Mesodermal cell (in vitro differentiated cells): ENCODE results near the gene MAML3.

Experiments
- H3K27ac ChIP-seq: 2 replicates; pipeline ENCODE4 v1.7.0; 2013; ENCODE audit warnings: mild to moderate bottlenecking, low read depth, low read length, moderate library complexity; ENCODE audit not compliant: severe bottlenecking
- H3K36me3 ChIP-seq: 2 replicates; pipeline ENCODE4 v1.7.1; 2013; ENCODE audit warnings: mild to moderate bottlenecking, low read length, moderate library complexity; ENCODE audit not compliant: control insufficient read depth, insufficient read depth
- H3K4me1 ChIP-seq: one replicate; pipeline ENCODE4 v1.7.1; 2013; ENCODE audit warnings: mild to moderate bottlenecking, low read length; ENCODE audit not compliant: insufficient read depth, control insufficient read depth, poor library complexity, severe bottlenecking
- H3K4me3 ChIP-seq: 2 replicates; pipeline ENCODE4 v1.7.0; 2013; ENCODE audit warnings: low read length, control low read depth, mild to moderate bottlenecking; ENCODE audit not compliant: insufficient read depth, poor library complexity, severe bottlenecking; ENCODE audit errors: extremely low read depth
- H3K9me3 ChIP-seq: 2 replicates; pipeline ENCODE4 v1.7.1; 2013; ENCODE audit warnings: mild to moderate bottlenecking, low read length, moderate library complexity; ENCODE audit not compliant: control insufficient read depth
- WGBS, 2 experiments: methylation state at CpG; one replicate each; pipeline ENCODE4 v1.1.5; 2013; ENCODE audit warnings: missing lambda C conversion rate in 2 of 2; ENCODE audit not compliant: insufficient coverage in 2 of 2; 5-methylcytosine and 5-hydroxymethylcytosine counted together

The MAML3 gene

DNA sequence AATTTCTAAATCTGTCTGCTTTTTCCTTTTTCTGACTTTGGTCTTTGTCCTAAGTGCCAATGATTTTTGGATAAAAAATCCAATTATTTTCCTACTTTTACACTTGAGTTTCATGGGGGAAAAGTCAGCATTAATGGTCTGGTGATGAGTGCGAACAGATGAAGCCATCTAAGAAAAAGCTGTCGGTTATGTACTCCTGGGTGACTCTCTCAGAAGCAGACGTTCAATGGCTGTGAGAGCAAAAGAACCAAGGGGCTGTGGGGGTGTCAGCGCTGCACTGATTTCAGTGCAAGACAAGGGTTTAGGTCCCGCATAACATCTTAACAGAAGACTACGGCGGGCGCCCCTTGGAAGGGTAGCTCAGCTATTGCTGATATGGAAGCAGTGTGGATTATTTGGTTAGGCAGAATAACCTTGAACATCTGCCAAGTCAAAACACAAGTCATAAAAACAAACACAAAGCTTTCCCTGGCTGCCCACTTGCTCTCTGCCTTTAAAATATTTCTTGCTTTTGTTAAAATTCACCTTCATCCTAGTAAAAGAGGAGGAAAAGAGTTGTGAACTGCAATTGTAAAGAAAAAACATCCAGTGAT, 240.5 kb downstream of the MAML3 start:
- Histone ChIP-seq H3K9me3 (peaks cover 6% of the 10 kb centered on the region), H3K36me3 (no peaks in the 10 kb centered on the region), H3K4me1 (peaks cover 6% of the 10 kb centered on the region), H3K4me3 (no peak overlapping the region), H3K27ac (no peak overlapping the region)
- WGBS, 2 experiments, result 90 to 100% methylated on average over 7 of the region's 8 CpGs

DNA sequence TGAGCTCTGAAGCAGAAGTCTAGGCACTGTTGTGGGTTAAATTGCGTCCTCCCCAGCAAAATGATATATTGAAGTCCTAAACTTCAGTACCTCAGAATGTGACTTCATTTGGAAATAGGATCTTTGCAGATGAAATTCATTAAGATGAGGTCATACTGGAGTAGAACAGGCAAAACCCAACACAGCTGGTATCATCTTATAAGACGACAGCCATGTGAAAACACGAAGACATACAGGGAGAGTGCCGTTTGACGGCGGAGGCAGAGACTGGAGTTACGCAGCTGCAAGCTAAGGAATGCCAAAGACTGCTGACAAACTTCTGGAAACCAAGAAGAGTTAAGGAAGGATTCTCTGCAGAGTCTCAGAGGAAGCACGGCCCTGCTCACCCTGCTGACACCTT, 241.5 kb downstream of the MAML3 start:
- WGBS, 2 experiments, result 94 to 96% methylated on average over 8 of the region's 8 CpGs

DNA sequence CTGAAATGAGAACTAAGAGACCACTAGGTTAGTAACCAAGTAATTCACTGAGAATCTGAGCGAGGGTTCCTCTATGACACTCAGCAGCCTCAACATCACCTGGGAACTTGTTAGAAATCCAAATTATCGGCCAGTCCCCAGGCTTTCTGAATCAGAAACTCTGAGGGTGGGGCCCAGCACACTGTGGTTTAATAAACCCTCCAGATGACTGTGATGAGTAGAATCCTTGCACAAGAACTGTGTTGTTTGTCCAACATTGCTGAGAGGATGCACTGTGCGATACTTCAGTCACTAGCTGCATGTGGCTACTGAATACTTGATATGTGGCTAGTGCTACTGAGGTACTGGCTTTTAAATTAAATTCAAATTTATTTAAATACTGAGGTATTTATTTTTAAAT, 243.9 kb downstream of the MAML3 start:
- H3K4me3 ChIP-seq, result no peak overlapping the region
- no peaks in the 10 kb centered on the region for H3K36me3 ChIP-seq
- H3K4me1 ChIP-seq, result no peaks in the 10 kb centered on the region
- peaks cover 13% of the 10 kb centered on the region for H3K9me3 ChIP-seq
- WGBS, 2 experiments, result 100% methylated on average over 2 of the region's 3 CpGs; no CpG with 5 or more reads in 1 of the 2 experiments
- no peak overlapping the region for H3K27ac ChIP-seq

More for the DNA sequence above, 241.5 kb downstream of the MAML3 start:
- H3K4me3 ChIP-seq, result no peak overlapping the region
- no peaks in the 10 kb centered on the region for H3K4me1 ChIP-seq
- no peaks in the 10 kb centered on the region for H3K9me3 ChIP-seq
- no peak overlapping the region for H3K27ac ChIP-seq
- no peaks in the 10 kb centered on the region for H3K36me3 ChIP-seq

DNA sequence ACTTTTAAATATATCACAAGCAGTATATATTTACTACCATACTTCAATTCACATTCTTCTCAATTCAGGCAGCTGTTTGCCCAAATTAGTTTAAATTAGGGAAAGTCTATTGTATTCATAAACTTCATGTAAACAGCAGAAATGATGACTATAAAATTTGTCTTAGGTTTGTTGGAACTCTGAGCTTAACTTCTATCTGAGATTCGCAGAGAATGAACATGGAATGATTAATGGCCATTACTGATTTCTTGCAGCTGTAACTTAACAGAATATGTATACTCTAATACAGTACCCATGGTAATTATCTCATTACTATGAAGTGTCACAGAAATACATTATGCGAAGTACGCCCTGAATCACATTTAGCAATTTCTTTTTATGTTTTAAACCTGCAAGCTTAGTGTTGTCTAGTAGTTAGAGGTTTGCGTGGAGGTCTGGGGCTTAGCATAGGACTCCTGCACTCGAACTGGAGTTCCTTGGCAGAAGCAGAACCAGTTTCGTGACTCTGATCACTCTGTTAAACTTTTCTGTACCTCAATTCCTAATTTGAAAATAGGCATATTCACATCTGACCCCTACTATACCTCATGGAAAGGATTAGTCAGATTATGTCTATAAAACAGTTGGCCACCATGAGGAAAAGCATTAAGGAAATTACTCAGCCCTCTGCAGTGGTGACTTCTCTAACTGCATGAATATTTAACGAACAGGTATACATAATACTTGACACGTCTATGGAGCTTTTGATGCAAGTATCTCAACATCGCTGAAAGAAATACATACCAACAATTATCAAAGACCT, 245.1 kb downstream of the MAML3 start:
- Histone ChIP-seq H3K9me3 (peaks cover 13% of the 10 kb centered on the region), H3K36me3 (no peaks in the 10 kb centered on the region), H3K4me3 (no peak overlapping the region), H3K27ac (no peak overlapping the region), H3K4me1 (no peaks in the 10 kb centered on the region)
- 96 to 98% methylated on average over 6 of the region's 9 CpGs for WGBS, 2 experiments

DNA sequence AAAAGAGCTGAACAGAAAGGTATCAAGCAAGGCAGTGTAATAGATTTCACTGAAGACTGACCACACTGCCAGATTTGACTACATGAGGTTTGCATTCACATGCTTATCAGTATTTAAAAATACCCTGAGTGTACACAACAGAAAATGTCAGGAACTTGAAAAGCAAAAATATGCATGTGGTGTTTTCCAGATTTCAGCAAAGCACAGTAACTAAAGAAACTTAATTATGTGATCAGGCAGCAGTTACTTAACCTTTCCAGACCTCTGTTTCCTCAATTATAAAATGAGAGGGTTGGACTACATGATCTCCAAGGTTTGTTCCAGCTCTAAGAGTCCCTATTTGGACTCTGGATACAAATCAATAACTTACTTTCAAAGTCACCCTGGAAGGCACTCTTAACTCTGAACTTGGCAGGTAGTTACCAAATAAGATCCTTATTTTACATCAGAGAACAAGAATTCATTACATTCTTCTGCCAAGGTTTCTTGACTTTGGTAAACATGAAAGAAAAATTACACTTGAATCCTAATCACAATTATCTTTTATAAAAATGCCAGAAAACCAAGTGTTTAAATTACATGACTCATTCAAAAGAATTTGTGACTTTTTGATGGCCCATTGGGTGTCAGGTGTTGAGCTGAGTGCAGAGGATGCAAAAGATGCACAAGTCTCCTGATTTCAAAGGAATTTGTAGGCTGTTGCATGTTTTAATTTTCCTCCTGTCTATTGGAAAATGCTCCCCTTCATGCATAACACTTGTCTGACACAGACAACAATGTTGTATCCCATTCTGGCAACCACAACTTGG, 246.8 kb downstream of the MAML3 start:
- Histone ChIP-seq H3K36me3 (no peaks in the 10 kb centered on the region), H3K27ac (no peak overlapping the region), H3K4me1 (peaks cover 6% of the 10 kb centered on the region), H3K9me3 (peaks cover 13% of the 10 kb centered on the region), H3K4me3 (no peak overlapping the region)

DNA sequence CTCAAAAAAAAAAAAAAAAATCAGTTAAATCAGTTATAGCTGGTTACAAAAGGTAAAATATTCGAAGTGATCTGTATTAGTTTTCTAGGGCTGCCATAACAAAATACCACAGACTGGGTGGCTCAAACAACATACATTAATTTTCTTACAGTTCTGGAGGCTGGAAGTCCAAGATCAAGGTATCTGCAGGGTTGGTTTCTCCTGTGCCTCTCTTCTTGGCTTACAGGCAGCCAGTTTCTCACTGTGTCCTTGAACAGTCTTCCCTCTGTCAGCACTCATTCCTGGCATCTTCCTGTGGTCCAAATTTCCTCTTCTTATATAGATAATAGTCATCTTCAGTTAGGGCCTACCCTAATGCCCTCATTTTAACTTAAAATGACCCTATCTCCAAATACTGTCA, 248.5 kb downstream of the MAML3 start:
- Histone ChIP-seq H3K27ac (no peak overlapping the region), H3K9me3 (peaks cover 13% of the 10 kb centered on the region)
- WGBS, 2 experiments, result no CpG with 5 or more reads among the region's 1 CpG

DNA sequence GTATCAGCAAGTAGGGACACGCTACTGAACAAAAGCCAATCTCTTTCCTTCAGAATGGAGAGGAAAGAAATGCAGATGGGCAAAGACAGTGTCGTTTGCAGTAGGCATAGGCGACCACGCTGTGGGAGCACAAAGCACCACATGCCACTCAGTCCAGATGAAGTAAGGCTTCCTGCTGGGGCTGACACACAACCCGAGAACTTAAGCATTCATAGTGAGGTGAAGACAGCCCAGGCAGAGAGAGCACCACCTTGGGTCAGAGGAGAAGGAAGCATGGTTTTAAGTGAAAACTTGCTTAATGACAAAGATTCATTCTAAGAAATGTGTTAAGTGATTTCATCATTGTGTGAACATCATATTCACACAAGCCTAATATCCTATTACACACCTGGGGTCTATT, 249.6 kb downstream of the MAML3 start:
- WGBS, 2 experiments, result 79 to 94% methylated on average over 5 of the region's 5 CpGs
- no peaks in the 10 kb centered on the region for H3K36me3 ChIP-seq
- no peak overlapping the region for H3K27ac ChIP-seq
- H3K4me3 ChIP-seq, result no peak overlapping the region
- peaks cover 13% of the 10 kb centered on the region for H3K9me3 ChIP-seq
- peaks cover 21% of the 10 kb centered on the region for H3K4me1 ChIP-seq

More for the DNA sequence above, 248.5 kb downstream of the MAML3 start:
- Histone ChIP-seq H3K4me1 (peaks cover 21% of the 10 kb centered on the region), H3K4me3 (no peak overlapping the region), H3K36me3 (no peaks in the 10 kb centered on the region)

DNA sequence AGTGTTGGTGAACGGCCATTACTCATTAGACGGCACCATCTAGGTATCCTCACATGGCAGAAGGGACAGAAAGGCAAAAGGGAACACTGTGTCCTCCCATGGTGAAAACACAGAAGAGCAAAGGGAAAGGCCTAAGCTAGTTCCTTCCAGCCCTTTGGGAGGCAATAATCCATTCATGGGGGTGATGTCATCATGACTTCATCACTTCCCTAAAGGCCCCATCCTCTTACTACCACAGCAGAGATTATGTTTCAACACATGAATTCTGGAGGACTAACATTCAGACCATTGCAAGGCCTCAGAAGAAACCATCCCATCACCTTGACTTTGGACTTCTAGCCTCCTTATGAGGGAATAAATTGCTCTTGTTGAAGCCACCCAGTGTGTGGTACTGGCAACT, 250.1 kb downstream of the MAML3 start:
- 94 to 100% methylated on average over 2 of the region's 2 CpGs for WGBS, 2 experiments
- H3K4me1 ChIP-seq, result peaks cover 21% of the 10 kb centered on the region
- H3K27ac ChIP-seq, result no peak overlapping the region
- H3K4me3 ChIP-seq, result no peak overlapping the region
- H3K9me3 ChIP-seq, result peaks cover 13% of the 10 kb centered on the region
- no peaks in the 10 kb centered on the region for H3K36me3 ChIP-seq

DNA sequence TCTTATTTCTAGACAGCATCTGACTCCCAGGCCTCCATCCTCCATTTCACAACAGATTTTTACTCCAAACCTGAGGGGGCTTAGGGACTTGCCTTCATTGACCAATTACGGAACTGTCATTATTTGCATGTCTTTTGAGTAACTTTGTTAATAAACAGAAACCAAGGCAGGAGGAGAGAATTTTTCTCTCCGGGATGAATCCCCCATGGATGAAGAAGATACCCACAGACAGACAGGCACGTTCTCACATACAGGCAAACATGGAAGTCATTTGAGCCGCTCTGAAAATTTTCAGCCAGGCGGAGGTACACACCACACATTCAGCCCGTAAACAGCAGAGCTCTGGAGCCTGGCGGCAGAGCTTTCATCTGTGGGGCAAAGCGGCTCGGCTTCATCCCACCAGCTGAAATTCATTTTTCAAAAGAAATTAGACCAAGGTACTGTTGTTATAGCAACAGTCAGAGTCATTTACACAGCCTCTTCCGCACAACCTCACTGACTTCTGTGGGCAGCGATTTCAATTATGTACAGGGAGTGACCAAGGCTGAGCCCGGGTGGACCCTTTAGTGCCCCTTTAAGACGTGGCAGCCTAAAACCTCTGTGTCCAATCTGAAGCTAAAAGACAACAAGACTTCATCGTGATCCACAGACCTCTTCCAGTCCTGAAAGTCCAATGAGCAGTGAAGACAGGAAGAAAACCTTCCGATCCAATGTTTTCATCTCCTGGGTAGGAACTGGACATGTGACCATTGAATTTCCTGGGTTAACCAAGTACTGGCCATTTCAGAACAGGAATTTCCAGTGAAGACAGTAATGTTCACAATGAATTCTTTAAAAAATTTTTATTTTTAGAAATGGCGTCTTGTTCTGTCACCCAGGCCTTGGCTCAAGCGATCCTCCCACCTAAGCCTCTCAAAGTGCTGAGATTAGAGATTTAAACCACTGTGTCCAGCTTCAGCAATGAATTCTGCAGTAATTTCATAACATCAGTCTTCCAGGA, 251.4 kb downstream of the MAML3 start:
- Histone ChIP-seq H3K4me3 (no peak overlapping the region), H3K27ac (no peak overlapping the region), H3K9me3 (peaks cover 13% of the 10 kb centered on the region), H3K4me1 (peaks cover 21% of the 10 kb centered on the region), H3K36me3 (no peaks in the 10 kb centered on the region)
- WGBS, 2 experiments, result 96% methylated on average over 14 to 15 of the region's 17 CpGs
